ENCODE data around the gene RGS6. TPM values are rescaled to one million over a fixed set of nuclear protein-coding genes. Genes with fewer than 3 reads are reported as not detected.

The RGS6 gene
- total and polyA plus RNA-seq, 2 donors (not counting 1 experiment from before 2014, with no cell fraction given), result not detected

- no peak overlapping the region for H3K9ac ChIP-seq (ENCODE audit: insufficient read depth, low read length)
- H4K20me1 ChIP-seq (ENCODE audit: control insufficient read depth, extremely low read depth, insufficient read depth, low read length), result no peaks in the 10 kb centered on the region
- H3K27me3 ChIP-seq (ENCODE audit: control insufficient read depth, insufficient read depth, low read length), result no peaks in the 10 kb centered on the region
- H3K4me3 ChIP-seq (replicated peaks in 1 of 4; ENCODE audit: control extremely low read depth in 1 of 4, insufficient read depth in 1 of 4, low read depth in 3 of 4, low read length in 4 of 4), result no peak overlapping the region
- no peak overlapping the region for H3K4me2 ChIP-seq (ENCODE audit: extremely low read depth, insufficient read depth, low read length)
- TF ChIP-seq CTCF (conservative IDR thresholded peaks at IDR 0.05 in 1 of 2, IDR thresholded peaks at IDR 0.05 in 1 of 2; ENCODE audit: low read depth in 1 of 2, low read length in 2 of 2) (no peak), EZH2 (IDR thresholded peaks at IDR 0.05; ENCODE audit: low read length, missing control alignments) (no peak)
- H3K36me3 ChIP-seq (ENCODE audit: control insufficient read depth, insufficient read depth, low read length), result no peaks in the 10 kb centered on the region
- H3K27ac ChIP-seq (ENCODE audit: insufficient read depth, low read length), result no peak overlapping the region
- no peak overlapping the region for H2AFZ ChIP-seq (ENCODE audit: low read length)
- peaks cover 2% of the 10 kb centered on the region for H3K4me1 ChIP-seq (ENCODE audit: control insufficient read depth, extremely low read depth, insufficient read depth, low read length)
- no peaks in the 10 kb centered on the region for H3K9me3 ChIP-seq (ENCODE audit: control insufficient read depth, insufficient read depth, low read depth, low read length)
- no peaks in the 10 kb centered on the region for H3K79me2 ChIP-seq (ENCODE audit: control insufficient read depth, insufficient read depth, low read length)
- DNase-seq (ENCODE audit: low read depth in 2 of 2), result peak in 1 of 2 donors; percentile 66
Observed at GRCh38 chr14:72528059-72528862, 596.0 kb downstream of the RGS6 start.

- TF ChIP-seq CTCF (conservative IDR thresholded peaks at IDR 0.05 in 1 of 2, IDR thresholded peaks at IDR 0.05 in 1 of 2; ENCODE audit: low read depth in 1 of 2, low read length in 2 of 2) (no peak), EZH2 (IDR thresholded peaks at IDR 0.05; ENCODE audit: low read length, missing control alignments) (no peak)
- no peaks in the 10 kb centered on the region for H3K27me3 ChIP-seq (ENCODE audit: control insufficient read depth, insufficient read depth, low read length)
- H3K79me2 ChIP-seq (ENCODE audit: control insufficient read depth, insufficient read depth, low read length), result no peaks in the 10 kb centered on the region
- no peak overlapping the region for H3K4me3 ChIP-seq (replicated peaks in 1 of 4; ENCODE audit: control extremely low read depth in 1 of 4, insufficient read depth in 1 of 4, low read depth in 3 of 4, low read length in 4 of 4)
- no peak overlapping the region for H2AFZ ChIP-seq (ENCODE audit: low read length)
- peaks cover 2% of the 10 kb centered on the region for H3K4me1 ChIP-seq (ENCODE audit: control insufficient read depth, extremely low read depth, insufficient read depth, low read length)
- H3K9me3 ChIP-seq (ENCODE audit: control insufficient read depth, insufficient read depth, low read depth, low read length), result no peaks in the 10 kb centered on the region
- DNase-seq (ENCODE audit: low read depth in 2 of 2), result no peak
- no peak overlapping the region for H3K9ac ChIP-seq (ENCODE audit: insufficient read depth, low read length)
- H3K27ac ChIP-seq (ENCODE audit: insufficient read depth, low read length), result no peak overlapping the region
- H4K20me1 ChIP-seq (ENCODE audit: control insufficient read depth, extremely low read depth, insufficient read depth, low read length), result no peaks in the 10 kb centered on the region
- no peaks in the 10 kb centered on the region for H3K36me3 ChIP-seq (ENCODE audit: control insufficient read depth, insufficient read depth, low read length)
- no peak overlapping the region for H3K4me2 ChIP-seq (ENCODE audit: extremely low read depth, insufficient read depth, low read length)
Observed at GRCh38 chr14:72528863-72529175, 596.6 kb downstream of the RGS6 start.

- Histone ChIP-seq H3K4me2 (ENCODE audit: extremely low read depth, insufficient read depth, low read length) (no peak overlapping the region), H3K9me3 (ENCODE audit: control insufficient read depth, insufficient read depth, low read depth, low read length) (no peaks in the 10 kb centered on the region), H3K36me3 (ENCODE audit: control insufficient read depth, insufficient read depth, low read length) (no peaks in the 10 kb centered on the region), H3K27me3 (ENCODE audit: control insufficient read depth, insufficient read depth, low read length) (no peaks in the 10 kb centered on the region), H3K9ac (ENCODE audit: insufficient read depth, low read length) (no peak overlapping the region), H3K27ac (ENCODE audit: insufficient read depth, low read length) (no peak overlapping the region), H3K4me3 (replicated peaks in 1 of 4; ENCODE audit: control extremely low read depth in 1 of 4, insufficient read depth in 1 of 4, low read depth in 3 of 4, low read length in 4 of 4) (no peak overlapping the region), H3K79me2 (ENCODE audit: control insufficient read depth, insufficient read depth, low read length) (no peaks in the 10 kb centered on the region), H3K4me1 (ENCODE audit: control insufficient read depth, extremely low read depth, insufficient read depth, low read length) (no peaks in the 10 kb centered on the region), H4K20me1 (ENCODE audit: control insufficient read depth, extremely low read depth, insufficient read depth, low read length) (no peaks in the 10 kb centered on the region), H2AFZ (ENCODE audit: low read length) (no peak overlapping the region)
- TF ChIP-seq CTCF (conservative IDR thresholded peaks at IDR 0.05 in 1 of 2, IDR thresholded peaks at IDR 0.05 in 1 of 2; ENCODE audit: low read depth in 1 of 2, low read length in 2 of 2), result no peak
- TF ChIP-seq EZH2 (IDR thresholded peaks at IDR 0.05; ENCODE audit: low read length, missing control alignments), result no peak
- no peak for DNase-seq (ENCODE audit: low read depth in 2 of 2)
Observed at GRCh38 chr14:72532686-72533454, 600.6 kb downstream of the RGS6 start.

All from fibroblast of lung (primary cell).